GM21447 (cell line): Measurements from ENCODE around the gene SDK2.
A peak's percentile ranks its signal among the peaks of the same experiment; 100 is the strongest.

Experiments
- ATAC-seq: cut with Tn5 transposase; IDR thresholded peaks from one replicate; pipeline ENCODE4 v1.9.1; 2021; ENCODE audit not compliant: unreplicated experiment

SDK2 gene

GRCh38 chr17:73292031-73292531, 352.2 kb downstream of the SDK2 start:
- no peak for ATAC-seq

GRCh38 chr17:73291260-73291801, 352.9 kb downstream of the SDK2 start:
- peak; percentile 94 for ATAC-seq

- ATAC-seq = peak; percentile 52
Measured at GRCh38 chr17:73290399-73291259, 353.6 kb downstream of the SDK2 start.

- ATAC-seq = no peak
Measured at GRCh38 chr17:73289549-73290254, 354.5 kb downstream of the SDK2 start.

DNA sequence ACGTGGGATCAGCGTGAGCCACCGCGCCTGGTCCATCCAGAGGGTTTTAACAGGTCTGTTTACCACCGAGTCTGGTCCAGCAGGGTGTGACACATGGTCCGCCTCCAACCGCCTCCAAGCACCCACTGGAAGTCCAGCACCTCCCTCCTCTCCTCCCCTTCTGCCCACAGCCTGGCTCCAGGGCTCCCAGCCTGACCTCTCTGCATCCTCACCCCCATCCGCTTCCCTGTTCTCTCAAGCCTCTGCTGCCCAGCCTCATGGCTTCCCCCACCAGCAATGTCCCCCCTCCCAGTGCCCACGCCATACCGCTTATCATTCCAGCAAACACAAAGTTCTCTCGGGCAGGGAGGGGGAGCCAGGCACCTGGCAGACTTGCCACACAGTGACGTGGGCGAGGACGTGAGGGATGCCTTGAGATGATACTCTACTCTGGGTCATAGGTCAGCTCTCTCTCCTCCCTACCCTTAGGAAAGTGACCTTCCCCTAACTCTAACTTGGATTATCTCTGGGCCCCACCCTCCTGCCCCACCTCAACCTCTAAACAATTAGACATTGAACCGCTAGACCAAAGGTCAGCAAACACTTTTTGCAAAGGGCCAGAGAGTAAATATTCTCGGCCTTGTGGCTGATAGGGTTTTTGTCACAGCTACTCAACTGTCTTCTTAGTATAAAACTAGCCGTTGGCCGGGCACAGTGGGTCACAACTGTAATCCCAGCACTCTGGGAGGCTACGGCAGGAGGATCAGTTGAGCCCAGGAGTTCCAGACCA, 355.5 kb downstream of the SDK2 start:
- ATAC-seq = no peak

DNA sequence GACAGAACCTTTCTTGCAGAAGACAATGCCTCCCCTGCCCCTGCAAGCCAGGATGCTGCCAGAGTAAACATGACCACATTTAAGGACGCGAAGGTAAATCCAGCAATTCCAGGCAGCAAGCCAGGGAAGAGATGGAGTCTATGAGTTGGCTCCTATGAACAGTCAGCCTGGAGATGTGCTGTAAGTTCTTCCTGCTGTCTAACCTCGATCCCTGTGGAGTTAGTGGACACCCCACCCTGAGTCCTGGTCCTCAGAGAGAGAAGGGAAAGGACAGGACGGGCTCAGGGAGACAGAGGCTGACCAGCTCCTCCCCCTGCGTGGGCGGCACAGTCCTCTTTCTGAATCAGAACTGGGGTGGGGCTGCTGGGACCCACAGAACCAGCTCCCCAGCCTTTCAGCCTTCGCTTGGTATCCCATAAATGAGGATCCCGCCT, 357.4 kb downstream of the SDK2 start:
- ATAC-seq = no peak

DNA sequence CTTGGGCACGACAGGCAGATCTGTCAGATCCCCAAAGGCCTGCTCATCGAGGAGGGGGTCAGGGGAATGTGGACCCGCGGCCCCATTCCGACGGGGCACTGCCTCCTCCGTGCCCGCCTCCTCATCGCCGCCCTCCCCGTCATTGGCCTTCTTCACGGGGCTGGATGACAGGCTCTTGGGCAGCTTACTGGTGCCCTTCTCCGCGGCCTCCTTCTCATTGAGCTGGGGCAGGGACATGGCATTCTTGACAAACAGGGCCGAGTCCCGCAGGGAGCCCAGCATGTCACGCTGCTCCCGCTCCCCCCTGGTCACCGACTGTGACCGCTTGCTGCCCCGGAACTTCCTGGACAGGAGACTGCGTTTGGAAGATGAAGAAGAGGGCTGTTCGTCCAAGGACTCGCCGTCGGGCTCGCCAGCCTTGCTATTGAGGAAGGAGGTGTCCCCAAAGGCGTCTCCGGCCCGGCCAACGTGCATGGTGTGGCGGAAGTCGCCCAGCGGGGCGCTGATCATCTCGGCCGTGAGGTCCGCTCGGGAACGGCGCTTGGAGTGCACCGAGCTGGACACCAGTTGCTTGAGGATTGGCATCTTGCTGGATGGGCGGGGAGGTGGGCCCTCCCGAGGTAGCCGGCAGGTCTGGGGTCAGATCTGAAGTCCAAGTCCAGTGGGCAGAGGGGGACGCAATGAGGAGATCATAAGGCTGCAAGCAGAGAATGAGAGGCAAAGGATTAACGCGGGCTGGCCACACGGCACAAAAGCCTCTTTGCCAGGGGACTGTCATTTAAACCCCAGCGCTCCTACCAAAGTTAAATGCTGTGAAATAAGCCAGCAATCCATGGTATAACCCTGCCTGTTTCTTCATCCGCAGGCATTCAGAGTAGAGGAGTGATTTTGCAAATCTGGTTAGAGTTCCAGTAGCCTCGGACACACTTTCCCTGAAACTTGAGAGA, 358.1 kb downstream of the SDK2 start:
- ATAC-seq = no peak

- no peak for ATAC-seq
Measured at GRCh38 chr17:73285603-73285908, 358.7 kb downstream of the SDK2 start.

GRCh38 chr17:73284906-73285602, 359.2 kb downstream of the SDK2 start:
- ATAC-seq = no peak
